Prostate gland (tissue), 2 donors: Measurements from ENCODE around the gene APBB1.

Source experiments
- POLR2A ChIP-seq: fragments of 450-650 bp; IDR thresholded peaks from one replicate; pipeline ENCODE4 v1.6.1; 2016; ENCODE audit warnings: antibody characterized with exemption, mild to moderate bottlenecking
- POLR2AphosphoS5 ChIP-seq: sonication (generic); formaldehyde crosslinking; IDR thresholded peaks from one replicate; pipeline ENCODE4 v1.6.1; 2017; ENCODE audit warnings: antibody characterized with exemption
- TF ChIP-seq, protein P1 (sequence below), 4 experiments: fragments of 200-600 bp in 2 of 4; fragments of 450-650 bp in 2 of 4; sonication (generic) in 2 of 4; IDR thresholded peaks; 1 replicate in 3 of 4; 2 replicates in 1 of 4; pipeline ENCODE4 v1.5.1; 2016 to 2019; ENCODE audit warnings: antibody characterized with exemption in 4 of 4, mild to moderate bottlenecking in 2 of 4, moderate library complexity in 2 of 4

DNA sequence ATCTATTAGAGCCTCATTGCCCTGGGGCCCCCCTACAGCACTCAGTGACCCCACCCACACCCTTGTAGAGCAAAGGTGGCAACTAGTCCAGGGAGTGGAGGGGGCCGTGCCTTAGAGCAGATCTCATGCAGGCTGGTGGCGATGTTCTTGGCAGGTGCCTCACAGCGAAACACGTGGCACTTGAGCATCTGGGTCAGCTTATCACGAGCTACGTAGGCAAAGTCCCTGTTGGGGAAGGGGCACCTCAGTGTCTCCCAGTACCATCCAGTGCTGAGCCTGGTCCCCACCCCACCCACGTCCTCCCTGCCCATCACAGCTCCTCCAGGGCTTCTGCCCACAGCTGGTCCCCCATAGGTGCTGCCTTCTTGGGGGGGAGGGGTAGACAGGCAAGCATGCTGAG is 17.4 kb downstream of the APBB1 start:
- TF ChIP-seq, protein P1, sequence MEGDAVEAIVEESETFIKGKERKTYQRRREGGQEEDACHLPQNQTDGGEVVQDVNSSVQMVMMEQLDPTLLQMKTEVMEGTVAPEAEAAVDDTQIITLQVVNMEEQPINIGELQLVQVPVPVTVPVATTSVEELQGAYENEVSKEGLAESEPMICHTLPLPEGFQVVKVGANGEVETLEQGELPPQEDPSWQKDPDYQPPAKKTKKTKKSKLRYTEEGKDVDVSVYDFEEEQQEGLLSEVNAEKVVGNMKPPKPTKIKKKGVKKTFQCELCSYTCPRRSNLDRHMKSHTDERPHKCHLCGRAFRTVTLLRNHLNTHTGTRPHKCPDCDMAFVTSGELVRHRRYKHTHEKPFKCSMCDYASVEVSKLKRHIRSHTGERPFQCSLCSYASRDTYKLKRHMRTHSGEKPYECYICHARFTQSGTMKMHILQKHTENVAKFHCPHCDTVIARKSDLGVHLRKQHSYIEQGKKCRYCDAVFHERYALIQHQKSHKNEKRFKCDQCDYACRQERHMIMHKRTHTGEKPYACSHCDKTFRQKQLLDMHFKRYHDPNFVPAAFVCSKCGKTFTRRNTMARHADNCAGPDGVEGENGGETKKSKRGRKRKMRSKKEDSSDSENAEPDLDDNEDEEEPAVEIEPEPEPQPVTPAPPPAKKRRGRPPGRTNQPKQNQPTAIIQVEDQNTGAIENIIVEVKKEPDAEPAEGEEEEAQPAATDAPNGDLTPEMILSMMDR (IDR thresholded peaks at IDR 0.05) = no peak
- TF ChIP-seq POLR2A (no peak), POLR2AphosphoS5 (no peak)
